HFF-Myc (cell line): ENCODE data around the gene ECEL1.

Source experiments
- DNase-seq: peaks from one replicate; pipeline ENCODE4 v3.0.0-alpha.2; 2011; ENCODE audit warnings: low read depth; ENCODE audit errors: extremely low read depth
- H3K4me3 ChIP-seq: replicated peaks from 2 replicates; pipeline ENCODE4 v1.5.1; 2011; ENCODE audit warnings: low read depth, mild to moderate bottlenecking, control low read depth, low read length
- TF ChIP-seq, protein P1 (sequence below): IDR thresholded peaks from 2 replicates; pipeline ENCODE4 v1.5.1; 2012; ENCODE audit warnings: mild to moderate bottlenecking, low read depth, low read length, control low read depth; ENCODE audit errors: missing control alignments

The ECEL1 gene

DNA sequence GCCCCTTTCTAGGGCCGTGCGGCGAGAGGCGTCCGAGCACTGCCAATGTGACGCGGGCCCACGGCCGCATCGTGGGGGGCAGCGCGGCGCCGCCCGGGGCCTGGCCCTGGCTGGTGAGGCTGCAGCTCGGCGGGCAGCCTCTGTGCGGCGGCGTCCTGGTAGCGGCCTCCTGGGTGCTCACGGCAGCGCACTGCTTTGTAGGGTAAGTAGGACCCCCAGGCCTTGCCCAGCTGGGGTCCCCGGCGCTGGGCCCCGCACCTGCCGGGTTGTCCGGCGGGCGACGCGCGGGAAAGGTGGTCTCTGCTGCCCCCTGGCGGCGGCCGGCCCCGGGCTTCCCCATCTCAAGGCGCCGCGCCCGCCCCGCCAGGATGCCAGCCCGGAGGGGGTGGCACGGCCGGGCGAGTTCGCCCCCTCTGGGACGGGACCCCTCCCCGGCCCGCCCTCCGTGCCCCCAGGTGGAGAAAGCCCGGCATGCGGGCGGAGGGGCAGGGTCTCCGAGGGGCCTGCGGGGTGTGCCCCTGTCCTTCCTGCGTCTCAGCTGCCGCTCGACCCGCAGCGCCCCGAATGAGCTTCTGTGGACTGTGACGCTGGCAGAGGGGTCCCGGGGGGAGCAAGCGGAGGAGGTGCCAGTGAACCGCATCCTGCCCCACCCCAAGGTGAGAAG, 34.5 kb upstream of the ECEL1 start:
- H3K4me3 ChIP-seq = no peak overlapping the region
- no peak for DNase-seq
- TF ChIP-seq, protein P1, sequence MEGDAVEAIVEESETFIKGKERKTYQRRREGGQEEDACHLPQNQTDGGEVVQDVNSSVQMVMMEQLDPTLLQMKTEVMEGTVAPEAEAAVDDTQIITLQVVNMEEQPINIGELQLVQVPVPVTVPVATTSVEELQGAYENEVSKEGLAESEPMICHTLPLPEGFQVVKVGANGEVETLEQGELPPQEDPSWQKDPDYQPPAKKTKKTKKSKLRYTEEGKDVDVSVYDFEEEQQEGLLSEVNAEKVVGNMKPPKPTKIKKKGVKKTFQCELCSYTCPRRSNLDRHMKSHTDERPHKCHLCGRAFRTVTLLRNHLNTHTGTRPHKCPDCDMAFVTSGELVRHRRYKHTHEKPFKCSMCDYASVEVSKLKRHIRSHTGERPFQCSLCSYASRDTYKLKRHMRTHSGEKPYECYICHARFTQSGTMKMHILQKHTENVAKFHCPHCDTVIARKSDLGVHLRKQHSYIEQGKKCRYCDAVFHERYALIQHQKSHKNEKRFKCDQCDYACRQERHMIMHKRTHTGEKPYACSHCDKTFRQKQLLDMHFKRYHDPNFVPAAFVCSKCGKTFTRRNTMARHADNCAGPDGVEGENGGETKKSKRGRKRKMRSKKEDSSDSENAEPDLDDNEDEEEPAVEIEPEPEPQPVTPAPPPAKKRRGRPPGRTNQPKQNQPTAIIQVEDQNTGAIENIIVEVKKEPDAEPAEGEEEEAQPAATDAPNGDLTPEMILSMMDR = peak; percentile 63

DNA sequence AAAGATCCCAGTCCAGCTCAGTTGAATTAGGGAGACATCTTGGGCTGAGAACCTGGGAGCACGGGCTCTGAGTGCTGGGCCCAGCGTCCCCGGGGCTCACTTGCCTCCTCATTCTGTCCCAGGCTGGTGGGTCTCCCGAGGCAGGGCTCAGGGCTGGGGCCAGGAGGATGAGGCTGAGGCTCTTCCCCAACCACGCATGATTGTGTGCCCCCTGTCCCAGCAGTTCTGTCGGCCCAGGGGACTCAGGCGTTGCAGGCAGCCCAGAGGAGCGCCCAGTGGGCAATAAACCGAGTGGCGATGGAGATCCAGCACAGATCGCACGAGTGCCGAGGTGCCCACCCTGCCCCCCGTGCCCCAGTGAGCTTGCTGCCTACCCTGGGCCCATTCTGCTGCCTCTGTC, 33.5 kb upstream of the ECEL1 start:
- TF ChIP-seq, protein P1 = no peak
- no peak overlapping the region for H3K4me3 ChIP-seq
- DNase-seq = no peak

DNA sequence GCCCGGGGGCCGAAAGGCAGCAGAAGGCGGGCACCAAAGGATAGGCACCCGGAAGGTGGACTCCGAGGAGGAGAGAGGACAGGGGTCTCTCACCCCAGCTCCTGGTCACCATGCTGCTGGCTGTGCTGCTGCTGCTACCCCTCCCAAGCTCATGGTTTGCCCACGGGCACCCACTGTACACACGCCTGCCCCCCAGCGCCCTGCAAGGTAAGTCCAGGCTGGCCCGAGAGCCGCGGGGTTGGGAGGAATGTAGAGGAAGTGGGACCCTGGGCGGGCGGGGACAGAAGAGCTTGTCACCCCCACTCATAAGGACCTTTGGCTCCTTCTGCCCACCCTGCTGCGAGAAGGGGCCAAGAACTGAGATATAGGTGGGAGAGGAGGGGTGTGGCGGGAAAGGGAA, 32.9 kb upstream of the ECEL1 start:
- TF ChIP-seq, protein P1 = no peak
- DNase-seq = no peak
- H3K4me3 ChIP-seq = no peak overlapping the region

DNA sequence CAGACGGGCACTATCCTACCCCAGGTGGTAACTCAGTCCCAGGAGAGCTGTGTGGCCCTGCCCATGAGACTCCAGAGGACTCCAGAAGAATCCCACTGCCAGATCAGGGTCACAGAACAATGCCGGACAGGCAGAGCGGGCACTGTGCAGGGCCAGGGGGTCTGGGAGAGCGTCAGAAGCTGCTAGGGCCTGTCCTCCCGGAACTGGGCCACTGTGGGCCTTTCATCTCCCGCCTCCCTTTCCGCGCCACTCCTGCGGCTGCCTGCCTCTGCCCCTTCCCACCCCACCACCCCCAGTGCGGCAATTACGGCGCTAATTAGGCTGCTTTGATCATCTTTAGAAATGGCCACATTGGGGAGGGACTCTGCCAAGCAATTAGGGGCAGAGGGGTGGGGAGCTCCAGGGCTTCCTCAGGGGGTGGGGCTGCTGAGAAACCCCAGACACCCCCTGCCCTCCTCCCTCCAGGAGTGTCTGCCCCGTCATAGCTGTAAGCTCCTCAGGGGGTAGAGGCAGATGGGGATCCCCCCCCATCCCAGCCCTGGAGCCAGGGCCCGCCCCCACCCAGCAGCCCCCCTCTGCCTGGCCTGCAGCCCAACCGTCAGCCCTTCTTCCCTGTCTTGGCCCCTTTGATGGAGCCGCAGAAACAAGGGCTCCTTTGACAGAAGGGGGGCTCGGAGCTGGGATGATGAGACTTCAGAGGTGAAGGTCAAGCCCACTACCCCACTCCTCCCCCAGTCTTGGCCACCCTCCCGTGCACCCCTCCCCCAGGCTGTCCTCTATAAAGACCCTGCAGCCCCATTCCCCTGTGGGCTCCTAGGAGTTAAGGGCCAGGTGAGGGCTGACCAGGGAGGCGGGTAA, 32.2 kb upstream of the ECEL1 start, which contains the start of gene PRSS56:
Gene PRSS56 (plus strand): TSS at position 808 of the 858 bp plus-strand sequence. CDS start 211 bp downstream, outside the sequence.
- no peak for DNase-seq
- TF ChIP-seq, protein P1 = no peak
- H3K4me3 ChIP-seq = no peak within 1 kb of the TSS

DNA sequence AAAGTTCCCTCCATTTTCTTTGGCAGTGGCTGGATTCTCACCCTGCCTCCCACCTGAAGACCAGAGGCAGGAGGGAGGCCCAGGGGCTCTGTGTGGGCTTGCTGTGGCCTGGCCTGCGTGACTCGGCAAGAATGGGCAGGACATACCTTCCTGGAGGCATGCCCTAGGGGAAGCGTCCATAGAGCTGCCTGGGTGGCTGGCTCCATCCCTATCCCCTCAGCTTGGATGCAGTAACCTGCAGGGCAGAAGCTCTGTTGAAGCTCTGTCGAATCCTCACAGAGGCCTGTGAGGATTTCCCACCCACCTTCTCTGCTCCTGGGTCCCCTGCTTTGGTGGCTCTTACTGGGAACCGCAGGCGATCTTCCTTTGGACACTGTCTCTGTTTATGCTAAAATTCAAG, 31.2 kb upstream of the ECEL1 start:
- TF ChIP-seq, protein P1 = no peak
- DNase-seq = no peak
- H3K4me3 ChIP-seq = no peak overlapping the region

DNA sequence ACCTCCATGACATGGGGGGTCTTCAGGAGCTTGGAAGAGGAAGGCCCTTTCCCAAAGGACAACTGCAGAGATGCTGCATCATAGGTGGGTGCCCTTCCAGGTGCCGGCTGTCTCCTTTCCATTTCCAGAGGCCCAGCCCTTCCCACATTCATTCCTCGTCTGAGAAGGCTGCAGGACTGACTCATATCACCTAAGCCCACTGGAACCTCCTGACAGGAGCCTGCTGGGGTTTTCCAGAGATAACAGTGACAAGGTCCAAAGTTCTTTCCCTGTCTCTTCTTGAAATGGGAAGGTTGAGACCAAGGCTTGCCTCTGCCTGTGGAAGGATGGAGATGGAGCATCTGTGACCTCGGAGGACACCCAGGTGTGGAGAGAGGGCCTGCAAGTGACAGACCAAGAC, 28.9 kb upstream of the ECEL1 start:
- H3K4me3 ChIP-seq = no peak overlapping the region
- TF ChIP-seq, protein P1 = no peak
- DNase-seq = no peak
